H1 (cell line): ENCODE measurements around the gene FH.

Source experiments
- CREB1 ChIP-seq: IDR thresholded peaks from 2 replicates; pipeline ENCODE4 v1.6.1; 2012; ENCODE audit warnings: inconsistent platforms
- MAFK ChIP-seq: IDR thresholded peaks from 2 replicates; pipeline ENCODE4 v1.6.1; 2012; ENCODE audit warnings: low read depth, mild to moderate bottlenecking, improper control_type of control experiment, low read length
- TEAD4 ChIP-seq: IDR thresholded peaks from 2 replicates; pipeline ENCODE4 v1.6.1; 2012; ENCODE audit warnings: low read depth, low read length, inconsistent platforms, mixed read lengths
- TF ChIP-seq, protein P1 (sequence below), 3 experiments: IDR thresholded peaks; 1 replicate in 2 of 3; 2 replicates in 1 of 3; pipeline versions ENCODE4 v1.5.1 to v1.6.1; 2011; ENCODE audit warnings: low read length in 3 of 3, mild to moderate bottlenecking in 3 of 3, inconsistent platforms in 2 of 3, low read depth in 1 of 3, moderate library complexity in 1 of 3; ENCODE audit not compliant: insufficient read depth in 1 of 3; ENCODE audit errors: control extremely low read depth in 1 of 3

DNA sequence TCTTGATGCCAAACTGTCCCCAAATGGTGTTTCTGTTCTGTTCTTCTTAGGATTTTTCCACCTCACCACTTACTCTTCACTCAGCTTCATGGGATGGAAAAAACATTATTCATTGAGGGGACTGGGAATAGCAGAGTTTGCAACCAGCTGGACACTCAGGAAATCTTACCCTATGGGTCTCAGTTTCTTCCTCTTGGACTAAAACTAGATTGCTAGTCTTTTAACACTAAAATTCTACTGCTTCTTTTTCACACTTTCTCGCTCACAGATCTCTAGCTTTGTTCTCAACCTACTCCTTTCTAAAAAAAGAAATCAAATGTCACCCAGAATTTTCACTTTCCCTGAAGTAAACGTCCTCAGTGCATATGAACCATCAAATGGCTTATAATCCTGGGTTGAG lies 17.4 kb upstream of the FH start:
- TF ChIP-seq MAFK = no peak
- TF ChIP-seq, protein P1, sequence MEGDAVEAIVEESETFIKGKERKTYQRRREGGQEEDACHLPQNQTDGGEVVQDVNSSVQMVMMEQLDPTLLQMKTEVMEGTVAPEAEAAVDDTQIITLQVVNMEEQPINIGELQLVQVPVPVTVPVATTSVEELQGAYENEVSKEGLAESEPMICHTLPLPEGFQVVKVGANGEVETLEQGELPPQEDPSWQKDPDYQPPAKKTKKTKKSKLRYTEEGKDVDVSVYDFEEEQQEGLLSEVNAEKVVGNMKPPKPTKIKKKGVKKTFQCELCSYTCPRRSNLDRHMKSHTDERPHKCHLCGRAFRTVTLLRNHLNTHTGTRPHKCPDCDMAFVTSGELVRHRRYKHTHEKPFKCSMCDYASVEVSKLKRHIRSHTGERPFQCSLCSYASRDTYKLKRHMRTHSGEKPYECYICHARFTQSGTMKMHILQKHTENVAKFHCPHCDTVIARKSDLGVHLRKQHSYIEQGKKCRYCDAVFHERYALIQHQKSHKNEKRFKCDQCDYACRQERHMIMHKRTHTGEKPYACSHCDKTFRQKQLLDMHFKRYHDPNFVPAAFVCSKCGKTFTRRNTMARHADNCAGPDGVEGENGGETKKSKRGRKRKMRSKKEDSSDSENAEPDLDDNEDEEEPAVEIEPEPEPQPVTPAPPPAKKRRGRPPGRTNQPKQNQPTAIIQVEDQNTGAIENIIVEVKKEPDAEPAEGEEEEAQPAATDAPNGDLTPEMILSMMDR (IDR thresholded peaks at IDR 0.05; ENCODE audit: control extremely low read depth in 1 of 3, insufficient read depth in 1 of 3, low read depth in 1 of 3, low read length in 3 of 3) = no peak
- TF ChIP-seq CREB1 = no peak
- TF ChIP-seq TEAD4 = no peak
